G401 (cell line): Measurements from ENCODE around the gene PHF12. TPM values are rescaled to one million over a fixed set of nuclear protein-coding genes. Genes with fewer than 3 reads are reported as not detected.

ENCODE experiments used
- DNase-seq: peaks from one replicate; pipeline ENCODE4 v3.0.0-alpha.2; 2015; ENCODE audit warnings: low spot score
- in situ Hi-C: cut with HindIII; loops from 2 replicates; pipeline ENCODE4 v1.10.0; 2016; ENCODE audit warnings: low sequenced_read_pairs, mixed read lengths
- total RNA-seq: library from RNA; depleted of rRNA; stranded (reverse); fragments of >200 nt; shearing (Covaris generic); gene quantifications from 2 replicates; pipeline ENCODE4 v1.2.3, GENCODE V29; 2014

Gene PHF12
- total RNA-seq, 1 experiment from 2014 or later = 48.5 TPM

- in situ Hi-C loops = no loop called here
- peak; percentile 88 for DNase-seq
These were observed 26.5 kb upstream of the PHF12 start for GRCh38 chr17:28977659-28978355.

- DNase-seq = peak; percentile 89
- in situ Hi-C loops = no loop called here
These were observed 24.3 kb upstream of the PHF12 start for GRCh38 chr17:28975646-28976045.

- in situ Hi-C loops = no loop called here
- DNase-seq = no peak
These were observed 23.7 kb upstream of the PHF12 start for GRCh38 chr17:28975031-28975430.

GRCh38 chr17:28974451-28974850 lies 23.1 kb upstream of the PHF12 start:
- in situ Hi-C loops = no loop called here
- DNase-seq = peak; percentile 71

- in situ Hi-C loops = no loop called here
- no peak for DNase-seq
These were observed 22.1 kb upstream of the PHF12 start for GRCh38 chr17:28973425-28973824.

- in situ Hi-C loops = no loop called here
- DNase-seq = no peak
These were observed 21.1 kb upstream of the PHF12 start for GRCh38 chr17:28972437-28972836.

GRCh38 chr17:28970879-28971278 lies 19.6 kb upstream of the PHF12 start:
- in situ Hi-C loops = no loop called here
- DNase-seq = peak; percentile 84

GRCh38 chr17:28969706-28970393 lies 18.5 kb upstream of the PHF12 start:
- no peak for DNase-seq
- in situ Hi-C loops = no loop called here

GRCh38 chr17:28968914-28969295 lies 17.6 kb upstream of the PHF12 start:
- DNase-seq = no peak
- in situ Hi-C loops = no loop called here

- in situ Hi-C loops = no loop called here
These were observed 17.1 kb upstream of the PHF12 start for GRCh38 chr17:28968231-28968913.

GRCh38 chr17:28967221-28968135 lies 16.2 kb upstream of the PHF12 start:
- DNase-seq = peak; percentile 55
- in situ Hi-C loops = no loop called here

More at GRCh38 chr17:28968231-28968913, 17.1 kb upstream of the PHF12 start:
- no peak for DNase-seq

- in situ Hi-C loops = no loop called here
- no peak for DNase-seq
These were observed 12.5 kb upstream of the PHF12 start for GRCh38 chr17:28963841-28964240.

GRCh38 chr17:28963055-28963611 lies 11.8 kb upstream of the PHF12 start:
- in situ Hi-C loops = no loop called here
- DNase-seq = no peak

GRCh38 chr17:28961391-28961790 lies 10.1 kb upstream of the PHF12 start:
- in situ Hi-C loops = no loop called here

GRCh38 chr17:28960256-28961061 lies 9.1 kb upstream of the PHF12 start:
- no peak for DNase-seq
- in situ Hi-C loops = no loop called here

More at GRCh38 chr17:28961391-28961790, 10.1 kb upstream of the PHF12 start:
- DNase-seq = no peak

- in situ Hi-C loops = loop anchor here (10.0 kb wide), 1 partner anchor 55 kb away; no protein-coding TSS in a partner anchor
- DNase-seq = no peak
These were observed 8.2 kb upstream of the PHF12 start for GRCh38 chr17:28959471-28959871.

- no peak for DNase-seq
- in situ Hi-C loops = loop anchor here (10.0 kb wide), 1 partner anchor 56 kb away; no protein-coding TSS in a partner anchor
These were observed 7.6 kb upstream of the PHF12 start for GRCh38 chr17:28958820-28959455.

GRCh38 chr17:28957992-28958355 lies 6.7 kb upstream of the PHF12 start:
- in situ Hi-C loops = loop anchor here (10.0 kb wide), 1 partner anchor 57 kb away; no protein-coding TSS in a partner anchor
- no peak for DNase-seq
